HG02678 (cell line): ENCODE results near the gene RFFL.

Experiments
- ATAC-seq: cut with Tn5 transposase; IDR thresholded peaks from one replicate; pipeline ENCODE4 v1.9.1; 2021; ENCODE audit warnings: mild to moderate bottlenecking, moderate library complexity; ENCODE audit not compliant: unreplicated experiment

RFFL gene

DNA sequence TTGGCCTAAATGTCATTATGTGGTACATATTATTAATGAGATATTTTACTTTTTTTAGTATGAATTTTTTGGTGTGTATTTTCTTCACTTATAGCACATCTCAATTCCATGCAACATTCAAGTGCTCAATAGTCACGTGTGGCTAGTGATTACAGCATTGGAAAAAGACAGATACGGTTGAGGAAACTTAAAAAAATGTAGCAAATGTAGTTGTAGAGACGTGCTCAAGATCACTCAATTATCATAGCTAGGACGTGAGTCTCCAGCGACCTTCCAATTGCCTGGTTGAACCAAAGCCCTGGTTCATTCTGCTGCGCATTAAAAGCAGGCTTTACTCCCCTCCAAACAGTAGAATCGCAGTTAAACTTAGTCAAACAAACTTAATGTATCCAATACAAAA is 84.4 kb downstream of the RFFL start:
- ATAC-seq = no peak

DNA sequence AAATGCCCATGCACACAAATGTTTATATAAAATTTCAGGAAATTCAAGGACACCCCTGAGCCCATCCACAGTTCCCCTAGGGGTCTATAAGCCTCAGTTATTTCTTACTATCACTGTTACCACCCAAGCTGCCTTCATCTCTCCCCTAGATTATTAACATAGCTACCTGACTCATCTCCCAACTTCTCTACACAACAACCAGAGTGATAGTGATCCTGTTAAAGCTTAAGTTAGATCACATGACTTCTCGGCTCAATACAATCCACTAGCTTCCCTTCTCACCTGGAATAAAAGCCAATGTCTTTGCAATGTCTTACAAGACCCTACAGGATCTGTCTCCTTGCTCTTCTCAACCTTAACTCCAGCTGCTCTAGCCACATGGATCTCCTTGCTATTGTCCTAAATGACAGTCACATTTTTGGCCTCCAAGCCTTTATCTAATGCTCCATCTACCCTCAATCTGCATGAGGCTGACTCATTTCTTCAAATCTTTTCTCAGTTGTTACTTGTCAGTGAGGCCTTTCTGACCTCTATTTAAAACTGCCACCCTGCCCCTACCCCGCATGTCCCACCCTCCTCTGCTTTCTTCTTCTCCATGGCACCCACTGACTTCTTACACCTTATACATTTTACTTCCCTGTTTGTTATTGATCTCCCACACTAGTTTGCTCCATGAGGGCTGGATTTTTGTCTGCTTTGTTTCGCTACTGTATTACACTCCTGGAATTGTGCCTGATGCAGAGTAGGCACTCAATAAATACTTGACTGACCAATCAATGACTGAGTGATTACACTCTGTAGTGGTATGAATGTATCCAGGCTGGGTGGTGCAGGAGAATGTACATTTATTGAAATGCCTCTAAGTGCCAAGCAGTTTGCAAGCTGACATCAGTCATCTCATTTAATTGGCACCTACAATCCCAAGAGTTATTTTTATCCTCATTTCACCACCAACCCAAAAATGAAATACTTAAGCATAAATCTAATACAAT is 88.4 kb downstream of the RFFL start:
- no peak for ATAC-seq

DNA sequence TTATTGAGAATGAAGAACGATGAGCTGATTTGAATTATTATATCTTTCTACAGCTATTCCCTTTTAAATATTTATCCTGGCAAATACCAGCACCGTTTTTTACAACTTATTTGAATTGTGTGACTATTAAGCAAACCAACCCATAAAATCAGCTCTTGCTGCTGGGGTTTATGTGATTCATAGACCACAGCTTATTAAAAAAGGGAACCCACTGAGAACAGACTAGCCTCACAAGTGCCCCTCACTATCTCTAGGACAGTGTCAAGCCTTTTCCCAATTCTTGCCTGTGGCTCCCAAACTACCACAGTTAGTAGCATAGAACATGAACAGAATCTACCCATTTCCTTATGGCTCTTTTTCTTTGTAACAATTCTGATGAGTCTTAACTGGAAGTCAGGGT is 89.3 kb downstream of the RFFL start:
- no peak for ATAC-seq

DNA sequence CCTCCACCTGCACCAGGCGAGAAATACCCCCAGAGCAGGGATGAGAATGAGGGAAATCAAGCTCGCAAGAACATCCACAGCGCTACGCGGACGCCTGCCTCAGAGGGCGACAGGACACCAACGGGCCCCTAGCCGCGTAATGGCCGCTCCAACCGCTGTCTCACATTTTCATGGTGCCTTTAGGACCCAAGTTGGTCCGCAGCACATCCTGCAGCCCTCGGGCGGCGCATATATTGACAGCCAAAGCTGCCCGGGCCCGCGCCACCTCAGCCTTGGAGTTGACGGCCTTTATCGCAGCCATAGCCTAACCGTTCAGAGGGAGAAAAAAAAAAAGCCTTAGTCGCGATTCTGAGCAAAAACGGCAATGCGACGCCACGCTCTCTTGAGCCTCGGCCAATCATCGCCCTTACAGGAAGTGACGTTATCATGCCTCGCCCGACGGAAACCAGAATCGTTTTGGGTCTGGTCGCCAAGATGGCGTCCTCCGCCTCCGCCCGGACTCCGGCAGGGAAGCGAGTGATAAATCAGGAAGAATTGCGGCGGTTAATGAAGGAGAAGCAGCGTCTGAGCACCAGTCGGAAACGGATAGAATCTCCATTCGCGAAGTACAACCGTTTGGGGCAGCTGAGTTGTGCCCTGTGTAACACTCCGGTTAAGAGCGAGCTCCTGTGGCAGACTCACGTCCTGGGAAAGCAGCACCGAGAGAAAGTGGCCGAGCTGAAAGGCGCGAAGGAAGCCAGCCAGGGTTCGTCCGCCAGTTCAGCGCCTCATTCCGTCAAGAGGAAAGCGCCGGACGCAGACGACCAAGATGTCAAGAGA is 102.2 kb downstream of the RFFL start, which contains the start of the genes CCT6B and ZNF830:
Gene CCT6B, minus strand, starts transcription at position 368 of the 819 bp plus-strand sequence. Its CDS starts 67 bp downstream, at position 301.
Gene ZNF830, plus strand, starts transcription at position 448 of the 819 bp plus-strand sequence. Its CDS starts 27 bp downstream, at position 475.
- peak; percentile 95 for ATAC-seq

DNA sequence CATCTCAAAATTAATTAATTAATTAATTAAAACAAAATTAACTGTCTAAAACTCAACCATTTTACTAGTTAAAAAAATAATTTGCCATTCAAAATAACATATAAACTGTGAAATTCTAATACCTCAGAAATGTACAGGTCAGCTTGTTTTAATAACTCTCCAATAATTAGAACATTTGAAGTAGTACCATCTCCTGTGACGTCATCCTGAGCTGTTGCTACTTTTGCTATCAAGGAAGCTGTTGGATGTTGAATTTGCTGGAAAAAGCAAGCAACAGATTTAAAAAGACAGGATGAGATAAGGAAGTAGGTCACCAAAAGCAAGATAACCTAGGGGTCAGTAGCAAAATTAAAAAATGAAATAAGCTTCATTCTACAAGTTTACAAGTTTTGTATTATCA is 105.1 kb downstream of the RFFL start:
- ATAC-seq = no peak
